K562 (cell line): ENCODE measurements around the gene NR3C2. TPM values are rescaled to one million over a fixed set of nuclear protein-coding genes. Genes with fewer than 3 reads are reported as not detected.

ENCODE experiments used
- ATAC-seq: fragments of 200-7000 bp; cut with Tn5 transposase; 3 replicates; pipeline ENCODE4 v1.9.1; 2020; ENCODE audit warnings: moderate library complexity
- BruUV-seq: library from RNA; stranded (reverse); fragments of 400-500 nt; replicated peaks from 2 replicates; lab custom pipeline; 2021; lab: Mats Ljungman, UMichigan
- CTCF ChIA-PET: fragments of 300-600 bp; formaldehyde crosslinking; extraction: SDS; loops from one replicate; lab custom pipeline; 2021; ENCODE audit warnings: low intra/inter-chr PET ratio; lab: Yijun Ruan, JAX
- POLR2A ChIA-PET: fragments of 300-600, 350-650 bp; sonication (Branson Sonifier 250); formaldehyde crosslinking; extraction: SDS; loops from one replicate; lab custom pipeline; 2021; ENCODE audit warnings: antibody characterized with exemption, inconsistent platforms; lab: Yijun Ruan, JAX
- DNase-seq, 4 experiments: peaks; one replicate each; pipeline versions ENCODE4 v3.0.0 to v3.0.0-alpha.2; 2011 to 2018; ENCODE audit warnings: low spot score in 3 of 4, mixed read lengths in 3 of 4; ENCODE audit errors: extremely low read depth in 1 of 4
- FAIRE-seq: peaks from 2 replicates; lab custom pipeline; 2011; peaks lifted over from hg19 to GRCh38; lab: Jason Lieb, UNC
- H2AFZ ChIP-seq: 2 replicates; pipeline ENCODE4 v1.6.0; 2011; ENCODE audit warnings: low read depth, low read length, control low read depth, inconsistent platforms
- H3K27ac ChIP-seq: fragments of 200-600 bp; 3 replicates; pipeline ENCODE4 v1.8.0; 2011; ENCODE audit warnings: low read depth, mild to moderate bottlenecking, control low read depth, inconsistent platforms, low read length, moderate library complexity, mixed read lengths; ENCODE audit errors: extremely low read depth
- H3K27me3 ChIP-seq, 2 experiments: fragments of 300-600 bp in 1 of 2; 2 replicates in 1 of 2; 3 replicates in 1 of 2; pipeline versions ENCODE4 v1.6.0 to v1.8.0; 2011; ENCODE audit warnings: inconsistent platforms in 2 of 2, low read length in 2 of 2, mild to moderate bottlenecking in 1 of 2, mixed read lengths in 1 of 2, moderate library complexity in 1 of 2; ENCODE audit not compliant: control insufficient read depth in 2 of 2, insufficient read depth in 2 of 2
- H3K36me3 ChIP-seq: fragments of 300-600 bp; 3 replicates; pipeline ENCODE4 v1.8.0; 2011; ENCODE audit warnings: mild to moderate bottlenecking, low read length, inconsistent platforms; ENCODE audit not compliant: control insufficient read depth, insufficient read depth
- H3K4me1 ChIP-seq, 2 experiments: fragments of 200-600 bp in 1 of 2; replicated peaks in 1 of 2; 2 replicates in 1 of 2; 3 replicates in 1 of 2; pipeline versions ENCODE4 v1.5.1 to v1.8.0; 2011; ENCODE audit warnings: inconsistent platforms in 2 of 2, low read length in 2 of 2, mild to moderate bottlenecking in 1 of 2, mixed read lengths in 1 of 2, moderate library complexity in 1 of 2; ENCODE audit not compliant: control insufficient read depth in 2 of 2, insufficient read depth in 2 of 2
- H3K4me2 ChIP-seq: 2 replicates; pipeline ENCODE4 v1.6.1; 2011; ENCODE audit warnings: low read length, control low read depth, inconsistent platforms, mixed read lengths; ENCODE audit not compliant: insufficient read depth
- H3K4me3 ChIP-seq: fragments of 200-600 bp; sonication (generic), shearing (Covaris generic); 2 replicates; pipeline ENCODE4 v1.5.1; 2016; ENCODE audit warnings: control low read depth, inconsistent platforms
- H3K79me2 ChIP-seq: fragments of 200-600 bp; 3 replicates; pipeline ENCODE4 v1.8.0; 2011; ENCODE audit warnings: low read length, inconsistent platforms; ENCODE audit not compliant: control insufficient read depth, insufficient read depth
- H3K9ac ChIP-seq, 2 experiments: 2 replicates each; pipeline versions ENCODE4 v1.6.0 to v1.6.1; 2011; ENCODE audit warnings: low read depth in 2 of 2, low read length in 2 of 2, control low read depth in 1 of 2, inconsistent platforms in 1 of 2, mild to moderate bottlenecking in 1 of 2, mixed read lengths in 1 of 2; ENCODE audit not compliant: insufficient read depth in 1 of 2
- H3K9me1 ChIP-seq: one replicate; pipeline ENCODE4 v1.6.0; 2011; ENCODE audit warnings: inconsistent platforms, mild to moderate bottlenecking, low read length, moderate library complexity; ENCODE audit not compliant: control insufficient read depth, insufficient read depth
- H3K9me3 ChIP-seq: replicated peaks from 2 replicates; pipeline ENCODE4 v1.5.1; 2011; ENCODE audit warnings: low read depth, low read length, inconsistent platforms; ENCODE audit not compliant: control insufficient read depth, insufficient read depth
- H4K20me1 ChIP-seq: replicated peaks from 2 replicates; pipeline ENCODE4 v1.6.1; 2011; ENCODE audit warnings: low read length, inconsistent platforms, mixed read lengths; ENCODE audit not compliant: control insufficient read depth, insufficient read depth
- CBFA2T3 ChIP-seq: fragments of 450-650 bp; IDR thresholded peaks from 2 replicates; pipeline ENCODE4 v1.6.1; 2017
- ERF ChIP-seq: fragments of 450-650 bp; formaldehyde crosslinking; IDR thresholded peaks from 2 replicates; pipeline ENCODE4 v1.4.0; 2020; ENCODE audit warnings: mild to moderate bottlenecking, mixed read lengths
- NBN ChIP-seq: fragments of 450-650 bp; IDR thresholded peaks from 2 replicates; pipeline ENCODE4 v1.6.1; 2016; ENCODE audit warnings: low read depth, mild to moderate bottlenecking
- PBX2 ChIP-seq, 2 experiments: IDR thresholded peaks in 1 of 2; conservative IDR thresholded peaks in 1 of 2; 2 replicates each; pipeline ENCODE4 v1.6.1; 2016; ENCODE audit warnings: low read depth in 2 of 2, mild to moderate bottlenecking in 1 of 2, missing compliant biosample characterization in 1 of 2, missing genetic modification characterization in 1 of 2, moderate library complexity in 1 of 2
- SUPT5H ChIP-seq: fragments of 450-650 bp; IDR thresholded peaks from 2 replicates; pipeline ENCODE4 v1.6.1; 2016
- TEAD4 ChIP-seq, 2 experiments: sonication (generic) in 1 of 2; formaldehyde crosslinking in 1 of 2; IDR thresholded peaks; 2 replicates each; pipeline versions ENCODE4 v1.6.1 to v1.8.0; 2012 to 2022; ENCODE audit warnings: borderline replicate concordance in 1 of 2, inconsistent platforms in 1 of 2, low read length in 1 of 2, mild to moderate bottlenecking in 1 of 2, missing genetic modification reagents in 1 of 2
- WGBS: fragments of 100-300 bp; shearing (Covaris generic); methylation state at CpG from one replicate; pipeline ENCODE4 v1.1.6; 2016; ENCODE audit warnings: low coverage, mixed read lengths; ENCODE audit not compliant: insufficient coverage; ENCODE audit errors: missing lambda C conversion rate; 5-methylcytosine and 5-hydroxymethylcytosine counted together
- in situ Hi-C: fragments of 300-500 bp; cut with MboI; formaldehyde crosslinking; loops from 4 replicates; pipeline ENCODE4 v1.15.0; 2018; ENCODE audit warnings: inconsistent platforms, mixed read lengths
- intact Hi-C: fragments of 100-400 bp; cut with micrococcal nuclease; formaldehyde crosslinking; loops from 2 replicates; pipeline ENCODE4 v1.14.2; 2022
- polyA plus RNA-seq, 8 experiments: library from polyadenylated mRNA; depleted of rRNA in 4 of 8; stranded (reverse) in 5 of 8; unstranded in 3 of 8; fragments of >200 nt; fragmentation: Nextera tagmentation in 2 of 8; fragmentation: Illumina TruSeq in 1 of 8; extraction: Ambion mirVana in 2 of 8; extraction: Trizol in 1 of 8; gene quantifications; 2 replicates each; pipeline versions ENCODE4 v1.2.1 to v1.2.3, GENCODE V29; 2011 to 2014; ENCODE audit warnings: inconsistent platforms in 1 of 8, missing spikeins in 1 of 8
- total RNA-seq, 7 experiments: library from RNA; depleted of rRNA in 6 of 7; stranded (reverse); fragments of >200 nt in 6 of 7; fragmentation: Illumina TruSeq in 2 of 7; extraction: Trizol in 2 of 7; gene quantifications; 2 replicates each; pipeline versions ENCODE4 v1.2.1 to v1.2.3, GENCODE V29; 2011 to 2021; ENCODE audit warnings: low replicate concordance in 1 of 7

The NR3C2 gene
- total and polyA plus RNA-seq, 9 of the 15 experiments (the other 6 are each of a cell fraction or from before 2014, with no cell fraction given), result 0.01 to 0.28 (median 0.16) TPM; not detected in 2

GRCh38 chr4:148229028-148229427 is 213.2 kb downstream of the NR3C2 start:
- CTCF ChIA-PET, result no interaction called here
- no peak overlapping the region for H3K4me2 ChIP-seq
- POLR2A ChIA-PET, result no interaction called here

More at GRCh38 chr4:148229028-148229427, 213.2 kb downstream of the NR3C2 start:
- WGBS, result 2% methylated on average over 4 of the region's 4 CpGs
- no peaks in the 10 kb centered on the region for H3K36me3 ChIP-seq
- H3K9me1 ChIP-seq, result no peaks in the 10 kb centered on the region
- H3K9me3 ChIP-seq, result no peaks in the 10 kb centered on the region
- in situ Hi-C loops, result no loop called here
- no peak overlapping the region for H3K4me3 ChIP-seq
- no peaks in the 10 kb centered on the region for H3K4me1 ChIP-seq
- TF ChIP-seq ERF (CRISPR knock-in tag) (no peak), NBN (no peak), SUPT5H (no peak), CBFA2T3 (no peak), TEAD4 (IDR thresholded peaks at IDR 0.05; ENCODE audit: low read length) (no peak), TEAD4 (CRISPR knock-in tag; IDR thresholded peaks at IDR 0.05; ENCODE audit: borderline replicate concordance) (no peak), PBX2 (CRISPR knock-in tag; IDR thresholded peaks at IDR 0.05; ENCODE audit: low read depth) (no peak), PBX2 (tag; conservative IDR thresholded peaks at IDR 0.05; ENCODE audit: low read depth) (no peak)
- intact Hi-C loops, result no loop called here
- FAIRE-seq, result no peak
- no peak overlapping the region for H3K9ac ChIP-seq
- no TSS peak for BruUV-seq
- no peaks in the 10 kb centered on the region for H3K79me2 ChIP-seq
- no peak for DNase-seq
- H2AFZ ChIP-seq, result no peak overlapping the region
- H4K20me1 ChIP-seq, result no peaks in the 10 kb centered on the region
- H3K27ac ChIP-seq, result no peak overlapping the region
- no peak for ATAC-seq
- H3K27me3 ChIP-seq, result no peaks in the 10 kb centered on the region
